ENCODE data around the gene P4HB. TPM values are rescaled to one million over a fixed set of nuclear protein-coding genes. Genes with fewer than 3 reads are reported as not detected.

P4HB gene
- polyA plus RNA-seq, 1 of the 3 experiments (the other 2 are of a cell fraction) = 165 TPM

GRCh38 chr17:81822996-81823819 lies 37.1 kb downstream of the P4HB start:
- H3K4me3 ChIP-seq (ENCODE audit: low read depth in 2 of 2, low read length in 1 of 2) = no peak overlapping the region

GRCh38 chr17:81822312-81822637 lies 38.1 kb downstream of the P4HB start:
- POLR2A ChIA-PET = interaction anchor here (0.6 to 1.4 kb wide), 2 partner anchors 11 to 236 kb away, joined by 4 read pairs; partner anchors contain the start of gene MCRIP1

More at GRCh38 chr17:81822996-81823819, 37.1 kb downstream of the P4HB start:
- H3K27me3 ChIP-seq (ENCODE audit: insufficient read depth) = no peaks in the 10 kb centered on the region
- ChIA-PET POLR2A (no interaction called here), CTCF (interaction anchor here (1.1 to 2.6 kb wide), 4 partner anchors 11 to 101 kb away, joined by 3 to 17 read pairs (median 4); no protein-coding TSS in a partner anchor)
- no peak overlapping the region for H3K4me2 ChIP-seq
- H2AFZ ChIP-seq (ENCODE audit: low read depth) = no peak overlapping the region
- DNase-seq = no peak
- H3K9me2 ChIP-seq = no peaks in the 10 kb centered on the region
- no peaks in the 10 kb centered on the region for H3K9me3 ChIP-seq
- H3K36me3 ChIP-seq (replicated peaks in 1 of 2; ENCODE audit: control insufficient read depth in 1 of 2, insufficient read depth in 2 of 2, low read length in 1 of 2) = peaks cover 0 to 5% of the 10 kb centered on the region in 2 experiments
- no peak overlapping the region for H3K27ac ChIP-seq (ENCODE audit: low read depth in 2 of 2, low read length in 1 of 2)
- TF ChIP-seq NRF1 (IDR thresholded peaks at IDR 0.05; ENCODE audit: low read depth, low read length) = no peak
- TF ChIP-seq CHD2 (IDR thresholded peaks at IDR 0.05; ENCODE audit: low read length, partially characterized antibody) = no peak
- TF ChIP-seq EP300 (IDR thresholded peaks at IDR 0.05; ENCODE audit: borderline replicate concordance in 1 of 2, low read depth in 1 of 2, low read length in 1 of 2) = no peak
- no peak overlapping the region for H3K9ac ChIP-seq
- WGBS (ENCODE audit: low lambda C conversion rate) = 97% methylated on average over 24 of the region's 30 CpGs
- H4K20me1 ChIP-seq (ENCODE audit: insufficient read depth) = peaks cover 13% of the 10 kb centered on the region; the same call in 1 of the 2 replicates
- peaks cover 14% of the 10 kb centered on the region for H3K79me2 ChIP-seq (ENCODE audit: insufficient read depth)
- H3F3A ChIP-seq (replicated peaks; ENCODE audit: insufficient read depth) = peaks cover 3% of the 10 kb centered on the region
- peaks cover 0 to 11% of the 10 kb centered on the region in 2 experiments; a peak in 1 of 4 replicates for H3K4me1 ChIP-seq (ENCODE audit: control insufficient read depth in 1 of 2, insufficient read depth in 2 of 2, low read depth in 1 of 2, low read length in 1 of 2)

More at GRCh38 chr17:81822312-81822637, 38.1 kb downstream of the P4HB start:
- H3F3A ChIP-seq (replicated peaks; ENCODE audit: insufficient read depth) = peaks cover 2% of the 10 kb centered on the region
- no peak overlapping the region for H3K4me2 ChIP-seq
- no peak for DNase-seq
- peaks cover 0 to 11% of the 10 kb centered on the region in 2 experiments; a peak in 1 of 4 replicates for H3K4me1 ChIP-seq (ENCODE audit: control insufficient read depth in 1 of 2, insufficient read depth in 2 of 2, low read depth in 1 of 2, low read length in 1 of 2)
- 94% methylated on average over 7 of the region's 8 CpGs for WGBS (ENCODE audit: low lambda C conversion rate)
- H3K79me2 ChIP-seq (ENCODE audit: insufficient read depth) = peaks cover 10% of the 10 kb centered on the region
- no peaks in the 10 kb centered on the region for H3K9me2 ChIP-seq
- no peaks in the 10 kb centered on the region; the same call in 1 of the 2 replicates for H3K27me3 ChIP-seq (ENCODE audit: insufficient read depth)
- H4K20me1 ChIP-seq (ENCODE audit: insufficient read depth) = peaks cover 12% of the 10 kb centered on the region; the same call in 1 of the 2 replicates
- peaks cover 0 to 5% of the 10 kb centered on the region in 2 experiments for H3K36me3 ChIP-seq (replicated peaks in 1 of 2; ENCODE audit: control insufficient read depth in 1 of 2, insufficient read depth in 2 of 2, low read length in 1 of 2)
- CTCF ChIA-PET = interaction anchor here (0.6 to 2.6 kb wide), 8 partner anchors 9 to 100 kb away, joined by 3 to 17 read pairs (median 3); partner anchors contain the start of gene PPP1R27
- H3K4me3 ChIP-seq (ENCODE audit: low read depth in 2 of 2, low read length in 1 of 2) = no peak overlapping the region
- no peak overlapping the region for H3K9ac ChIP-seq
- no peak for TF ChIP-seq NFIC (IDR thresholded peaks at IDR 0.05; ENCODE audit: borderline replicate concordance)
- TF ChIP-seq RAD21 (IDR thresholded peaks at IDR 0.05; ENCODE audit: low read length) = no peak
- no peak for TF ChIP-seq MEF2A (IDR thresholded peaks at IDR 0.05; ENCODE audit: borderline replicate concordance, low read depth)
- no peak for TF ChIP-seq SMC3 (IDR thresholded peaks at IDR 0.05; ENCODE audit: low read depth, low read length)
- no peak for TF ChIP-seq JUND (IDR thresholded peaks at IDR 0.05)
- TF ChIP-seq RCOR1 (IDR thresholded peaks at IDR 0.05; ENCODE audit: low read length) = no peak
- no peak for TF ChIP-seq POLR2AphosphoS5 (IDR thresholded peaks at IDR 0.05; ENCODE audit: low read depth, low read length)
- no peak for TF ChIP-seq FOXM1 (IDR thresholded peaks at IDR 0.05; ENCODE audit: low read depth)
- TF ChIP-seq TAF1 (IDR thresholded peaks at IDR 0.05; ENCODE audit: borderline replicate concordance, low read depth, low read length) = no peak
- no peak for TF ChIP-seq FOXJ3 (CRISPR knock-in tag; IDR thresholded peaks at IDR 0.05)
- TF ChIP-seq GATA2 (CRISPR knock-in tag; IDR thresholded peaks at IDR 0.05) = no peak
- no peak for TF ChIP-seq RXRA (IDR thresholded peaks at IDR 0.05; ENCODE audit: borderline replicate concordance, low read depth)
- no peak for TF ChIP-seq EP300 (IDR thresholded peaks at IDR 0.05; ENCODE audit: borderline replicate concordance in 1 of 2, low read depth in 1 of 2, low read length in 1 of 2)
- no peak for TF ChIP-seq ZBTB33 (IDR thresholded peaks at IDR 0.05; ENCODE audit: borderline replicate concordance, low read depth)
- TF ChIP-seq SIN3A (IDR thresholded peaks at IDR 0.05; ENCODE audit: borderline replicate concordance, low read depth, low read length) = no peak
- TF ChIP-seq CHD2 (IDR thresholded peaks at IDR 0.05; ENCODE audit: low read length, partially characterized antibody) = no peak
- no peak for TF ChIP-seq EZH2phosphoT487 (IDR thresholded peaks at IDR 0.05; ENCODE audit: borderline replicate concordance, low read depth)
- TF ChIP-seq, protein P1, sequence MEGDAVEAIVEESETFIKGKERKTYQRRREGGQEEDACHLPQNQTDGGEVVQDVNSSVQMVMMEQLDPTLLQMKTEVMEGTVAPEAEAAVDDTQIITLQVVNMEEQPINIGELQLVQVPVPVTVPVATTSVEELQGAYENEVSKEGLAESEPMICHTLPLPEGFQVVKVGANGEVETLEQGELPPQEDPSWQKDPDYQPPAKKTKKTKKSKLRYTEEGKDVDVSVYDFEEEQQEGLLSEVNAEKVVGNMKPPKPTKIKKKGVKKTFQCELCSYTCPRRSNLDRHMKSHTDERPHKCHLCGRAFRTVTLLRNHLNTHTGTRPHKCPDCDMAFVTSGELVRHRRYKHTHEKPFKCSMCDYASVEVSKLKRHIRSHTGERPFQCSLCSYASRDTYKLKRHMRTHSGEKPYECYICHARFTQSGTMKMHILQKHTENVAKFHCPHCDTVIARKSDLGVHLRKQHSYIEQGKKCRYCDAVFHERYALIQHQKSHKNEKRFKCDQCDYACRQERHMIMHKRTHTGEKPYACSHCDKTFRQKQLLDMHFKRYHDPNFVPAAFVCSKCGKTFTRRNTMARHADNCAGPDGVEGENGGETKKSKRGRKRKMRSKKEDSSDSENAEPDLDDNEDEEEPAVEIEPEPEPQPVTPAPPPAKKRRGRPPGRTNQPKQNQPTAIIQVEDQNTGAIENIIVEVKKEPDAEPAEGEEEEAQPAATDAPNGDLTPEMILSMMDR (IDR thresholded peaks at IDR 0.05) = no peak
- no peak for TF ChIP-seq GABPA (IDR thresholded peaks at IDR 0.05; ENCODE audit: low read depth)
- no peaks in the 10 kb centered on the region for H3K9me3 ChIP-seq
- H3K27ac ChIP-seq (ENCODE audit: low read depth in 2 of 2, low read length in 1 of 2) = no peak overlapping the region; a peak in 1 of 4 replicates
- no peak overlapping the region for H2AFZ ChIP-seq (ENCODE audit: low read depth)

Data from SK-N-SH (cell line).